Measurements from ENCODE around the gene SLC1A7.

The SLC1A7 gene

DNA sequence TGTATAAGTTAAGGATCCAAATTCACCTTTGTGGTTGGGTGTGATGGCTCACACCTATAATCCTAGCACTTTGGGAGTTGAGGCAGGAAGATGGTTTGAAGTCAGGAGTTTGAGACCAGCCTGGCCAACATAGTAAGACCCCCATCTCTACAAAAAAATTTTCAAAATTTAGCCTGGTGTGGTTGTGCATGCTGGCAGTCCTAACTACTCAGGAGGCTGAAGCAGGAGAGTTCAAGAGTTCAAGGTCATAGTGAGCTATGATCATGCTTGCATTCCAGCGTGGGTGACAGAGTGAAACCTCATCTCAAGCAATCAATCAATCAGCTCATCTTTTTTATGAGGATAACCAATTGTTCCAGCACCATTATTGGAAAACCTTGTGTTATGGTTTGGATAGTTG lies 16.5 kb upstream of the SLC1A7 start:
- H3K4me1 ChIP-seq (ENCODE audit: control insufficient read depth, insufficient read depth, low read length, poor library complexity, severe bottlenecking), result no peaks in the 10 kb centered on the region
- H3K4me3 ChIP-seq (ENCODE audit: extremely low read depth, insufficient read depth, low read length, poor library complexity, severe bottlenecking), result no peak overlapping the region
- H3K9me3 ChIP-seq (ENCODE audit: control insufficient read depth, low read length), result no peaks in the 10 kb centered on the region
- no CpG with 5 or more reads among the region's 1 CpG for WGBS, 2 experiments (ENCODE audit: insufficient coverage in 2 of 2)
- no peaks in the 10 kb centered on the region for H3K36me3 ChIP-seq (ENCODE audit: control insufficient read depth, insufficient read depth, low read length)
- no peak overlapping the region for H3K27ac ChIP-seq (ENCODE audit: low read depth, low read length, severe bottlenecking)

DNA sequence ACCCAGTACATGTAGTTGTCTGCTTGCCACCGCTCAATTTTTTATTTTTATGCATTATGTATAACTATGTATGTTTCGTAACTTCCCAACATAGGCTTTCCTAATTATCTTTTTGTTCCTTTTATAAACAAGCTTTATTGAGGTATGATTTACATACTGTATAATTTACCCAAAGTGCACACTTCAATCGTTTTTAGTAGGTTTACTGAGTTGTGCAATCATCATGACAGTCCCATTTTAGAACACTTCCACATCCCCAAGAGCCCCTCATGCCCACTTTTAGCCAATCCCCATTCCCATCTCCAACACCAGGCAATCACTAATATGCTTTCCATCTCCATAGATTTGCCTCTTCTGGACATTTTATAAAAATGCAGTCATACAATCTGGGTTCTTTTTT lies 14.3 kb upstream of the SLC1A7 start:
- Histone ChIP-seq H3K4me1 (ENCODE audit: control insufficient read depth, insufficient read depth, low read length, poor library complexity, severe bottlenecking) (no peaks in the 10 kb centered on the region), H3K36me3 (ENCODE audit: control insufficient read depth, insufficient read depth, low read length) (no peaks in the 10 kb centered on the region), H3K9me3 (ENCODE audit: control insufficient read depth, low read length) (no peaks in the 10 kb centered on the region), H3K4me3 (ENCODE audit: extremely low read depth, insufficient read depth, low read length, poor library complexity, severe bottlenecking) (no peak overlapping the region), H3K27ac (ENCODE audit: low read depth, low read length, severe bottlenecking) (no peak overlapping the region)
- no CpG with 5 or more reads among the region's 3 CpGs for WGBS, 2 experiments (ENCODE audit: insufficient coverage in 2 of 2)

DNA sequence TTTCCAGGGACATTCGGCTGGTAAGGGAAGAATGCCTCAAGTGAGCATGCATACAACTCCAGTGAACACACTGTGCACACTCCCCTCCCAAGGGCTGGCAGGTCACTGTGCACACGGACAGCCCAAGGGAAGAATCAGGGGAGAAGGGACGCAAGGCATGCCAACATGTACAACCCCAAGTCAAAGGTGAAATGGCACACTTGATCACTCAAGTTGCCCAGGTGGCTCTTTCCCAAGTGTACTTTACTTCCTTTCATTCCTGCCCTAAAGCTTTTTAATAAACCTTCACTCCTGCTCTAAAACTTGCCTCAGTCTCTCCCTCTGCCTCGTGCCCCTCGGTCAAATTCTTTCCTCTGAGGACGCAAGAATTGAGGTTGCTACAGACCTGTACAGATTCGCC lies 13.5 kb upstream of the SLC1A7 start:
- Histone ChIP-seq H3K9me3 (ENCODE audit: control insufficient read depth, low read length) (no peaks in the 10 kb centered on the region), H3K27ac (ENCODE audit: low read depth, low read length, severe bottlenecking) (no peak overlapping the region), H3K36me3 (ENCODE audit: control insufficient read depth, insufficient read depth, low read length) (no peaks in the 10 kb centered on the region), H3K4me3 (ENCODE audit: extremely low read depth, insufficient read depth, low read length, poor library complexity, severe bottlenecking) (no peak overlapping the region), H3K4me1 (ENCODE audit: control insufficient read depth, insufficient read depth, low read length, poor library complexity, severe bottlenecking) (no peaks in the 10 kb centered on the region)
- WGBS, 2 experiments (ENCODE audit: insufficient coverage in 2 of 2), result 84 to 100% methylated on average over 1 to 3 of the region's 7 CpGs

DNA sequence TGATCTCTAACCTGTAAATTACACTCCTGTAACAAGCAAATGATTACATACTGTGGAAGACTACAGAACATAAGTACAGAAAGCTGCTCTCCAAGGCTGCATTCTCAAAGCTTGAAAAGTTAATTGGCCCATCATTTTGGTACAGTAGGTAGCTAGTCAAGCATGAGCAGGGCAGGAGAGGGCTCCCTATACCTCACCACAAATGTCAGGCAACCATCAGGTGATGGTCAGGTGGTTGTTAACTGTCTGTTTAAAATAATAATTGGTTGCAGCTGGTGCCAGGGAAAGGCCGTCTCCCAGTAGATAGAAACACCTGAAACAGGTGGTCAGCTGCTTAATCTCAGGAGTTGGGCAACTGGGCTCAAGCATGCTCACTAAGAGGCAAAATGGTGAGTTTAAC lies 13.1 kb upstream of the SLC1A7 start:
- no peak overlapping the region for H3K27ac ChIP-seq (ENCODE audit: low read depth, low read length, severe bottlenecking)
- no peaks in the 10 kb centered on the region for H3K9me3 ChIP-seq (ENCODE audit: control insufficient read depth, low read length)
- H3K4me1 ChIP-seq (ENCODE audit: control insufficient read depth, insufficient read depth, low read length, poor library complexity, severe bottlenecking), result no peaks in the 10 kb centered on the region
- 86 to 91% methylated on average over 1 of the region's 1 CpG for WGBS, 2 experiments (ENCODE audit: insufficient coverage in 2 of 2)
- H3K4me3 ChIP-seq (ENCODE audit: extremely low read depth, insufficient read depth, low read length, poor library complexity, severe bottlenecking), result no peak overlapping the region
- H3K36me3 ChIP-seq (ENCODE audit: control insufficient read depth, insufficient read depth, low read length), result no peaks in the 10 kb centered on the region

DNA sequence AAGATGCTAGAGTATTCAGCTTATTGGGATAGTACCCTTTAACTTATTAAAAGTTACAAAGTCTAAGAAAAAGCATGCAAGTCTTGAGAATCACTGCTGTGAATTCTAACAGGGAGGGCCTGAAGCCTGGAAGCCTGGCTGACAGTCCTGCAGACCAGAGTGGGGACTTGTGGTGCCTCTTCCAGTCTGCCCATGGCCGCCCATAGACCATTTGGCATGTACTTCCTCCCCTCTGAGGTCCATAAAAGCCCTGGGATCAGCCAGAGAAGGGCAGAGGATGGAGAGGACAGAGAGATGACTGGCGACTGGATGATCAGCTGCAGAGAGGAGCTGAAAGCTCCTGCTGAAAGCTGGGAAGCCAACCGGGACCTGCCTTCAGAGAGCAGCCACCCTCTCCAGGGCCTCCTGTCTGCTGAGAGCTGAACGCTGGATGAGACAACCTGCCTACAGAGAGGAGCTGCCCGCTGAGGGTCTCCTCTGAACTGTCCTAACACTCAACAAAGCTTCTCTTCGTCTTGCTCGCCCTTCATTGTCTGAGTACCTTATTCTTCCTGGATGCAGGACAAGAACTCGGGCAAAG lies 12.5 kb upstream of the SLC1A7 start:
- H3K4me3 ChIP-seq (ENCODE audit: extremely low read depth, insufficient read depth, low read length, poor library complexity, severe bottlenecking), result no peak overlapping the region
- no peaks in the 10 kb centered on the region for H3K4me1 ChIP-seq (ENCODE audit: control insufficient read depth, insufficient read depth, low read length, poor library complexity, severe bottlenecking)
- no peak overlapping the region for H3K27ac ChIP-seq (ENCODE audit: low read depth, low read length, severe bottlenecking)
- 91% methylated on average over 6 to 7 of the region's 8 CpGs for WGBS, 2 experiments (ENCODE audit: insufficient coverage in 2 of 2)
- no peaks in the 10 kb centered on the region for H3K36me3 ChIP-seq (ENCODE audit: control insufficient read depth, insufficient read depth, low read length)
- H3K9me3 ChIP-seq (ENCODE audit: control insufficient read depth, low read length), result no peaks in the 10 kb centered on the region

DNA sequence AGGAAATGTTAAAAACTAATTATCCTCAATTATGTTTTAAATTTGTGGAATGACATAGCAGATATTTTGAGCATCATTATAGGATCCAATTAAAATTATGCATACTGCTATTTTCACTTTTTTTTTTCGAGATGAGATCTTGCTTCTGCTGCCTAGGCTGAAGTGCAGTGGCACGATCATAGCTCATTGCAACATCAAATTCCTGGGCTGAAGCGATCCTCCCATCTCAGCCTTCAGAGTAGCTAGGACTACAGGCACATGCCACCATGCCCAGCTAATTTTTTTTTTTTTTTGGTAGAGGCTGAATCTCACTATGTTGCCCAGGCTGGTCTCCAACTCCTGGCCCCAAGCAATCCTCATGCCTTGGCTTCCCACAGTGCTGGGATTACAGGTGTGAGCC lies 11.3 kb upstream of the SLC1A7 start:
- H3K36me3 ChIP-seq (ENCODE audit: control insufficient read depth, insufficient read depth, low read length), result no peaks in the 10 kb centered on the region
- WGBS, 2 experiments (ENCODE audit: insufficient coverage in 2 of 2), result 91 to 94% methylated on average over 3 of the region's 3 CpGs
- H3K4me3 ChIP-seq (ENCODE audit: extremely low read depth, insufficient read depth, low read length, poor library complexity, severe bottlenecking), result no peak overlapping the region
- no peak overlapping the region for H3K27ac ChIP-seq (ENCODE audit: low read depth, low read length, severe bottlenecking)
- no peaks in the 10 kb centered on the region for H3K4me1 ChIP-seq (ENCODE audit: control insufficient read depth, insufficient read depth, low read length, poor library complexity, severe bottlenecking)
- no peaks in the 10 kb centered on the region for H3K9me3 ChIP-seq (ENCODE audit: control insufficient read depth, low read length)

DNA sequence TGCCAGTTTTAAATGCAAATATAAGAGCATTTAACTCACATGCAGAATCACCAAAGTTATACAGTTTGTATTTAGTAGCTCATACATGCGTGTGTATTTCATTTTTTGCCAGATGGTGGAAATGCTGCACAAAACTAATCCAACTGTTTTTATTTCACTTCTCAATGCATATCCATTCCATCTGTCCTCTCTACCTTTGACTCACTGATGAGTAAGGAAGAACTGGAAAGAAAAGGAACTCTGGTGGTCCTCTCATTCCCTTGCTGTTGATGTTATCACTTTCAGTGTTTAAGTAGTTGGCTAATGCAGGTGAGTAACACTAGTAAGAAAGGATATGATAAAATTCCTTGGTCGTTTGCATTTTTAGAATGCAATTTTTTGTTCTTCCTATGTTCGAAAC lies 5.7 kb upstream of the SLC1A7 start:
- Histone ChIP-seq H3K36me3 (ENCODE audit: control insufficient read depth, insufficient read depth, low read length) (no peaks in the 10 kb centered on the region), H3K9me3 (ENCODE audit: control insufficient read depth, low read length) (no peaks in the 10 kb centered on the region), H3K27ac (ENCODE audit: low read depth, low read length, severe bottlenecking) (no peak overlapping the region), H3K4me3 (ENCODE audit: extremely low read depth, insufficient read depth, low read length, poor library complexity, severe bottlenecking) (no peak overlapping the region), H3K4me1 (ENCODE audit: control insufficient read depth, insufficient read depth, low read length, poor library complexity, severe bottlenecking) (peaks cover 20% of the 10 kb centered on the region)
- WGBS, 2 experiments (ENCODE audit: insufficient coverage in 2 of 2), result no CpG with 5 or more reads among the region's 3 CpGs

DNA sequence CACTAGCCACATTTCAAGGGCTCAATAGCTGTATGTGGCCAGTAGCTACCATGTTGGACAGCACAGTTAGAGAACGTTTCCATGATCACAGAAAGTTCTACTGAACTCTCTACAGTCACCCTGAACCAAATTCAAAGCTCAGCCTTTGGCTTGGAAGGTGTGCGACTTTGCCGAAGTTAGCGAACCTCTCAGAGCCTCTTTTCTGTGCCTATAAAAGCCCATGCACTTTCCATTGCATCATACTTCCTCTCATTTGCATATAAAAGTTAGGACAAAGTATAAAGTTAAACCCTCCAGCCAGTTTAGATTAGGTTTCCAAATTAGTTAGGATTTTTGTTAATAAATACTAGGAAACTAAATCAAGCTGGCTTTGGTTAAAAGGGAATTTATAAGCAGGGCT lies 4.7 kb upstream of the SLC1A7 start:
- H3K4me1 ChIP-seq (ENCODE audit: control insufficient read depth, insufficient read depth, low read length, poor library complexity, severe bottlenecking), result peaks cover 20% of the 10 kb centered on the region
- H3K4me3 ChIP-seq (ENCODE audit: extremely low read depth, insufficient read depth, low read length, poor library complexity, severe bottlenecking), result no peak overlapping the region
- WGBS, 2 experiments (ENCODE audit: insufficient coverage in 2 of 2), result 100% methylated on average over 2 of the region's 4 CpGs
- H3K9me3 ChIP-seq (ENCODE audit: control insufficient read depth, low read length), result no peaks in the 10 kb centered on the region
- H3K27ac ChIP-seq (ENCODE audit: low read depth, low read length, severe bottlenecking), result no peak overlapping the region
- H3K36me3 ChIP-seq (ENCODE audit: control insufficient read depth, insufficient read depth, low read length), result no peaks in the 10 kb centered on the region

DNA sequence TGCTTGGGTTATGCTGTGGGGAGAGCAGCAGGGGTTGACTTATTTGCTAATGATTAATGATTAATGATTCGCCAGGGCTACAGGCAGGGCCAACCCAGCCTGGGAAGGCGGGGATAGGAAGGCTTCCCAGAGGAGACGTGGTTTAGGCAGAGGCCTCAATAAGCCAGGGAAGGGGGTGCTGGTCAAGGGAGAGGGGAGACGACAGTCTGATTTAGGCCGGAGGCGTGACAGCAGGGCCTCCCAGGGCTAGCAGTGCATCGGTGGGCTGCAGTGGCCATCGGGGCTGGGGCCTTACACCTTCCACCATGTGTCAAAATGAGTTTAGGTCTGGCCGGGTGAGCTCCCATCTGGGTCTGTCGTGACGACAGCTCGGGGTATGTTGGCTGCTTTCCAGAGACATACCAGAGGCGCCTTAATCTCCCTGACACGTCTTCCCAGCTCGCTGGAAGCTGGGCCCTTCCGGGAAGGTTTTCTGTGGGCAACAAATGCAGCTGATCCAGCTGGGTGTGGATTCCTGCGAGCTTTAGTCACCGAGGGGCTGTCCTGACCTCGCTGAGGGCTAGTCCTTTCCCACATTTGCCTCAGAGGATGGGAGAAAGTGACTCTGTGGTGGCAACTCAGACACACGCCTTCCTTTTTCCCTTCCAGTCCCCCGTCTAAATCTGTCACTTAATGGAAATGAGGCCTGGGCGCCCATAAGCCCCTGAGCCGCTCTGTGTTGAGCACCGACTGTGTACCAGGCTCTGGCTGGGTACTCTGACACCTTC lies 3.7 kb upstream of the SLC1A7 start:
- Histone ChIP-seq H3K9me3 (ENCODE audit: control insufficient read depth, low read length) (no peaks in the 10 kb centered on the region), H3K27ac (ENCODE audit: low read depth, low read length, severe bottlenecking) (peak overlapping the region; percentile 88), H3K36me3 (ENCODE audit: control insufficient read depth, insufficient read depth, low read length) (no peaks in the 10 kb centered on the region), H3K4me1 (ENCODE audit: control insufficient read depth, insufficient read depth, low read length, poor library complexity, severe bottlenecking) (peaks cover 20% of the 10 kb centered on the region), H3K4me3 (ENCODE audit: extremely low read depth, insufficient read depth, low read length, poor library complexity, severe bottlenecking) (no peak overlapping the region)
- WGBS, 2 experiments (ENCODE audit: insufficient coverage in 2 of 2), result 63 to 64% methylated on average over 21 to 23 of the region's 24 CpGs

DNA sequence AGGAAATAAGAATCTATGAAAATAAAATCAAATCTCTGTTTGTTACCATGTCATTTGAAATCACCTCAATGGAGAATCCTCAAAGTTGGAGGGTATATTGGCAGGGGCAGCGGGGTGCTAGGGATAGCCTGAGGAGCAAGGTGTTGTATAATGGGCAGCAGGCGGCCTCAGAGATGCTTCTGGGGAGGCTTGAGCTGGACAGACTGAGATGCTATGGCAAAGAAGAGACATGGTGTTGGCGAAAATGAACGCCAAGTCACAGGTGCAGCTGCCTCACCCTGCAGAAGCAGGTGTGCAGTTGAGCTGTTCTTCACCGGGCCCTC lies 3.1 kb upstream of the SLC1A7 start:
- H3K27ac ChIP-seq (ENCODE audit: low read depth, low read length, severe bottlenecking), result peak overlapping the region; percentile 88
- no peaks in the 10 kb centered on the region for H3K9me3 ChIP-seq (ENCODE audit: control insufficient read depth, low read length)

DNA sequence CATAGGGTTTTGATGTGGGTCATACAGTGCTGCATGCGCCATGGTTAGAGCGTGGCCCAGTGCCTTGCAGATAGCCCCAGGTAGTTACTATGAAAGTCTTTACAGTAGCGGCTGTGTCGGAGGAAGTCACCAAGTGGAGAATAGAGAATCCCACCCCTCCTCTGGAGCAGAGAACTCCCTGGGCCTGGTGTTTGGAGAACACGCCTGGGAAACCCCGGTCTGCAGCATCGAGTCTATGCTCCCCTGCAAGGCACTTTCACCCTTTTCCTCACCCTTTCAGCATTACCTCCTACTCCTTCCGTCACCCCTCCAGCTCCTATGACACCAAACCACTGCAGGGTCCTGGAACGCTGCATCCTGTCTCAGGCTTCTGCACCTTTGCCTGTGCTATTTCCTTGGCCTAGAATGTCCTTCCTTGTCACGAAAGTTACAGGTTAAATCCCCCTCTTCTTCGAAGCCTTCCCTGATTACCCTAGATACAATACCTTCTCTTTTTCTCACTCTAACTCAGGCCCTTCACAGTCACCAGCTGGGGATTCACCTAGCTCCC lies 2.7 kb upstream of the SLC1A7 start:
- H3K27ac ChIP-seq (ENCODE audit: low read depth, low read length, severe bottlenecking), result no peak overlapping the region

More for the DNA sequence above, 3.1 kb upstream of the SLC1A7 start:
- Histone ChIP-seq H3K4me3 (ENCODE audit: extremely low read depth, insufficient read depth, low read length, poor library complexity, severe bottlenecking) (no peak overlapping the region), H3K4me1 (ENCODE audit: control insufficient read depth, insufficient read depth, low read length, poor library complexity, severe bottlenecking) (peaks cover 20% of the 10 kb centered on the region), H3K36me3 (ENCODE audit: control insufficient read depth, insufficient read depth, low read length) (no peaks in the 10 kb centered on the region)
- 62 to 71% methylated on average over 4 to 5 of the region's 5 CpGs for WGBS, 2 experiments (ENCODE audit: insufficient coverage in 2 of 2)

More for the DNA sequence above, 2.7 kb upstream of the SLC1A7 start:
- Histone ChIP-seq H3K9me3 (ENCODE audit: control insufficient read depth, low read length) (no peaks in the 10 kb centered on the region), H3K36me3 (ENCODE audit: control insufficient read depth, insufficient read depth, low read length) (no peaks in the 10 kb centered on the region), H3K4me3 (ENCODE audit: extremely low read depth, insufficient read depth, low read length, poor library complexity, severe bottlenecking) (no peak overlapping the region), H3K4me1 (ENCODE audit: control insufficient read depth, insufficient read depth, low read length, poor library complexity, severe bottlenecking) (peaks cover 20% of the 10 kb centered on the region)
- 89 to 95% methylated on average over 10 of the region's 11 CpGs for WGBS, 2 experiments (ENCODE audit: insufficient coverage in 2 of 2)
